Testis (tissue), 3 donors: ENCODE measurements around the gene POMT2. TPM values are rescaled to one million over a fixed set of nuclear protein-coding genes. Genes with fewer than 3 reads are reported as not detected.

Source experiments
- DNase-seq: peaks from one replicate; pipeline ENCODE4 v3.0.0-alpha.2; 2019
- H3K27ac ChIP-seq, 2 donors: fragments of 200-600 bp; sonication (generic); one replicate each; pipeline ENCODE4 v1.5.1; 2019
- H3K27me3 ChIP-seq: fragments of 200-600 bp; sonication (generic); one replicate; pipeline ENCODE4 v1.5.1; 2019
- H3K36me3 ChIP-seq: fragments of 200-600 bp; sonication (generic); one replicate; pipeline ENCODE4 v1.5.1; 2017; ENCODE audit warnings: low read depth; ENCODE audit errors: missing control alignments
- H3K4me1 ChIP-seq: fragments of 200-600 bp; sonication (generic); one replicate; pipeline ENCODE4 v1.5.1; 2019
- H3K4me3 ChIP-seq, 2 donors: fragments of 200-600 bp; sonication (generic); one replicate each; pipeline ENCODE4 v1.5.1; 2017 to 2019
- H3K9me3 ChIP-seq: fragments of 200-600 bp; sonication (generic); one replicate; pipeline ENCODE4 v1.5.1; 2017
- POLR2A ChIP-seq: fragments of 450-650 bp; IDR thresholded peaks from one replicate; pipeline ENCODE4 v1.6.1; 2017; ENCODE audit warnings: antibody characterized with exemption, mild to moderate bottlenecking, moderate library complexity
- WGBS, 2 donors: methylation state at CpG; one replicate each; pipeline ENCODE4 v1.1.5; 2018; 5-methylcytosine and 5-hydroxymethylcytosine counted together
- intact Hi-C: fragments of 100-400 bp; cut with DNase I; formaldehyde crosslinking; loops from one replicate; pipeline ENCODE4 v1.15.1; 2023; ENCODE audit warnings: low total_unique reads
- polyA plus RNA-seq: library from polyadenylated mRNA; stranded (reverse); fragments of 350-450 nt; fragmentation: Illumina TruSeq; extraction: RNeasy Lipid Tissue Mini Kit (QIAGEN cat#74804); gene quantifications from one replicate; pipeline ENCODE4 v1.2.3, GENCODE V29; 2014; ENCODE audit warnings: low read depth, low replicate concordance; ENCODE audit not compliant: insufficient read depth
- total RNA-seq, 2 donors: library from RNA; depleted of rRNA; stranded (reverse); fragments of >200 nt; gene quantifications; one replicate each; pipeline ENCODE4 v1.2.3, GENCODE V29; 2016
- TF ChIP-seq, protein P1 (sequence below), 3 experiments: fragments of 450-650 bp in 2 of 3; fragments of 200-600 bp in 1 of 3; sonication (generic) in 1 of 3; IDR thresholded peaks; one replicate each; pipeline ENCODE4 v1.5.1; 2016 to 2019; ENCODE audit warnings: antibody characterized with exemption in 3 of 3, mild to moderate bottlenecking in 2 of 3, moderate library complexity in 1 of 3

POMT2 gene
- total and polyA plus RNA-seq, 3 donors from 2014 or later = 108 to 162 (median 127) TPM

DNA sequence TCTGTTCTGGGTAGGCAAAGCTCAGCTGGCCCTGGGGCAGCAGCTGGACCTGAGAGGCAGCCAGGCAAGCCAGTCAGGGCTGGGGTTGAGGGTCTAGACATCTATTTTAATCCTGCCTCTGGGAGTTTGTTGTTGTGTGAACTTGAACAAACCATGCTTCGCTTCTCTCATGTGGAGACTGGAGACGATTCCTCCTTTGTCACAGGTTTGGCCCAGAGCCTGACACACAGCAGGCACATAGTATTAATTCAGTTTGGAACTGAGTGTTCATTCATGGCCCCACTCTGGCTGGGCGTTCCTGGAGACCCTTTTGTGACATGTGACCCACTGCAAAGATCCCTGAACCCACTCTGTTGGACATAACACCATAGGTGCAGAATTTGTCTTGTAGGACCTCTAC lies 89.0 kb downstream of the POMT2 start:
- 56 to 65% methylated on average over 3 of the region's 3 CpGs for WGBS, 2 donors

DNA sequence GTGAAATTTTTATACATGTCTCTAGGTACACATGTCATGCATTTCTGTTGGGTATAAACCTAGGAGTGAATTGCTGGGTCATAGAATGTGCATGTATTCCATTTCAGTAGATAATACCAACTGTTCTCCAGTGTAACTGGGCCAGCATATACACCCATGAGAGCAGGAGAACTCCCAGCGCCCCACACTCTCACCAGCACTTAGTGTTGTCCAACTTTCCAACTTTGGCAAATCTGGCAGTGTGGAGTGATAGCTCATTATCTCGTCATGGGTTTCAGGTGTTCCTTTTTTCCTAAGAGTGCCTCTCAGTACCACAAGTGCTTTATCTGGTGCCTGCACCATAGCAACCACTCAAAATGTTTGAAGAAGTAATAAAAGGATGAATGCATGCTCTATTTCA lies 89.8 kb downstream of the POMT2 start:
- intact Hi-C loops = no loop called here
- DNase-seq = no peak
- H3K27ac ChIP-seq = no peak overlapping the region
- TF ChIP-seq, protein P1, sequence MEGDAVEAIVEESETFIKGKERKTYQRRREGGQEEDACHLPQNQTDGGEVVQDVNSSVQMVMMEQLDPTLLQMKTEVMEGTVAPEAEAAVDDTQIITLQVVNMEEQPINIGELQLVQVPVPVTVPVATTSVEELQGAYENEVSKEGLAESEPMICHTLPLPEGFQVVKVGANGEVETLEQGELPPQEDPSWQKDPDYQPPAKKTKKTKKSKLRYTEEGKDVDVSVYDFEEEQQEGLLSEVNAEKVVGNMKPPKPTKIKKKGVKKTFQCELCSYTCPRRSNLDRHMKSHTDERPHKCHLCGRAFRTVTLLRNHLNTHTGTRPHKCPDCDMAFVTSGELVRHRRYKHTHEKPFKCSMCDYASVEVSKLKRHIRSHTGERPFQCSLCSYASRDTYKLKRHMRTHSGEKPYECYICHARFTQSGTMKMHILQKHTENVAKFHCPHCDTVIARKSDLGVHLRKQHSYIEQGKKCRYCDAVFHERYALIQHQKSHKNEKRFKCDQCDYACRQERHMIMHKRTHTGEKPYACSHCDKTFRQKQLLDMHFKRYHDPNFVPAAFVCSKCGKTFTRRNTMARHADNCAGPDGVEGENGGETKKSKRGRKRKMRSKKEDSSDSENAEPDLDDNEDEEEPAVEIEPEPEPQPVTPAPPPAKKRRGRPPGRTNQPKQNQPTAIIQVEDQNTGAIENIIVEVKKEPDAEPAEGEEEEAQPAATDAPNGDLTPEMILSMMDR (IDR thresholded peaks at IDR 0.05) = no peak
- TF ChIP-seq POLR2A = no peak
- no peaks in the 10 kb centered on the region for H3K27me3 ChIP-seq
- H3K9me3 ChIP-seq = no peaks in the 10 kb centered on the region
- H3K4me3 ChIP-seq = no peak overlapping the region
- no peaks in the 10 kb centered on the region for H3K4me1 ChIP-seq
- 93 to 100% methylated on average over 2 of the region's 2 CpGs for WGBS, 2 donors
- no peaks in the 10 kb centered on the region for H3K36me3 ChIP-seq

More for the DNA sequence above, 89.0 kb downstream of the POMT2 start:
- DNase-seq = no peak
- Histone ChIP-seq H3K4me1 (no peaks in the 10 kb centered on the region), H3K9me3 (no peaks in the 10 kb centered on the region), H3K4me3 (no peak overlapping the region), H3K36me3 (no peaks in the 10 kb centered on the region), H3K27ac (no peak overlapping the region), H3K27me3 (no peaks in the 10 kb centered on the region)
- intact Hi-C loops = no loop called here
- TF ChIP-seq, protein P1 (IDR thresholded peaks at IDR 0.05) = no peak
- TF ChIP-seq POLR2A = no peak

DNA sequence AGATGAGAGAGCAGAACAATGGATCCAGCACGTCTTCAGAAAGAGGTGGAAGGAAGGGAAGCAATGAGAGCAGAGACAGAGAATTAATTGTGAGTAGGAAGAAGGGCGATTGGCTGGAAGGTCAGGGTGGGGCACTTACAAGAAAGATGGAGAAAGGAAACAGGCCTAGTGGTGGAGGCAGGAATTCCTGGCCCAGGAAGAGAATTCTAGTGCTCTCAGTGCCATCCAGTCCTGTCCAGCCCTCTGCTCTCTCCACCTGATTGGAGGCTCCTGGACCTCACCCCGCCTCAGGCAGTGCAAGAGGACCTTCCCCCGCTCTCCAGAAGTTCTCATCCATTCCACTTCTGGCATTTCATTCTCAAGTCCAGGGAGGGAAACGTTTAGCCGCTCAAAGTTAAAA lies 92.6 kb downstream of the POMT2 start:
- intact Hi-C loops = no loop called here

DNA sequence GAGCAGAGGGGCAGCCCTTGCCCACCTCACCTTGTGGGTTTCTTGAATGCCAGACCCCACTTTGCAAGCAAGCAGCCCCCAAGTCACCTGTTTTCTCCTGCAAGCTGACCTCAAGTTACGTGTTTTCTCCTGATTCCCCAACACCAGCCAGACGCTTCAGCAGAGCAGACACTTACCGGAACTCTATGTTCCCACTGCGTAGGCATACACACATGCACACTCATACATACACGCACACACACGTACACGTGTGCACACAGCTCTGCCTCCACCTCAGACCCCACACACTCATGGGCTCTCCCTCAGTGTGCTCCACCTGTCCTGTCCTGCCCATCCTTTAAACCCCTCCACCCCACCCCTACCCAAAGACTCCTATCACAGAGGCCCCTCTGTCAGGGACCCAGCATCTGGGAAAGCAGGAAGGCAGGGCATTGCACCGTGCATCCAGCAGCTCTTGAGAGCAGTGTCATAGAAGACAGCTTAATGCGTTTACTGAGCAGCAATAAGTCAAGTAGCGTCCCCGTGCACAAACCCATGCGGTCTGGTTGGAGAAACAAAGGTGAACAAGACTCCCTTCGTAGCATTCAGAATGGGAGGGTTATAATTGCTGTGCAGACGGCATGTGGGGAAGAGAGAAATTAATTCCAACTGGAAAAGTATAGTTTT lies 94.7 kb downstream of the POMT2 start:
- no peaks in the 10 kb centered on the region for H3K36me3 ChIP-seq
- intact Hi-C loops = no loop called here
- no peak for DNase-seq
- no peaks in the 10 kb centered on the region for H3K4me1 ChIP-seq
- H3K27me3 ChIP-seq = no peaks in the 10 kb centered on the region
- no peak overlapping the region for H3K27ac ChIP-seq
- no peak overlapping the region for H3K4me3 ChIP-seq
- 70 to 87% methylated on average over 14 of the region's 14 CpGs for WGBS, 2 donors
- no peaks in the 10 kb centered on the region for H3K9me3 ChIP-seq
- TF ChIP-seq, protein P1 (IDR thresholded peaks at IDR 0.05) = no peak
- no peak for TF ChIP-seq POLR2A

More for the DNA sequence above, 92.6 kb downstream of the POMT2 start:
- H3K4me1 ChIP-seq = no peaks in the 10 kb centered on the region
- H3K4me3 ChIP-seq = no peak overlapping the region
- H3K9me3 ChIP-seq = no peaks in the 10 kb centered on the region
- no peaks in the 10 kb centered on the region for H3K36me3 ChIP-seq
- no peak overlapping the region for H3K27ac ChIP-seq
- no peak for TF ChIP-seq POLR2A
- TF ChIP-seq, protein P1 (IDR thresholded peaks at IDR 0.05) = no peak
- no peak for DNase-seq
- H3K27me3 ChIP-seq = no peaks in the 10 kb centered on the region
- whole genome bisulfite sequencing, 2 donors = 65 to 85% methylated on average over 6 of the region's 6 CpGs

DNA sequence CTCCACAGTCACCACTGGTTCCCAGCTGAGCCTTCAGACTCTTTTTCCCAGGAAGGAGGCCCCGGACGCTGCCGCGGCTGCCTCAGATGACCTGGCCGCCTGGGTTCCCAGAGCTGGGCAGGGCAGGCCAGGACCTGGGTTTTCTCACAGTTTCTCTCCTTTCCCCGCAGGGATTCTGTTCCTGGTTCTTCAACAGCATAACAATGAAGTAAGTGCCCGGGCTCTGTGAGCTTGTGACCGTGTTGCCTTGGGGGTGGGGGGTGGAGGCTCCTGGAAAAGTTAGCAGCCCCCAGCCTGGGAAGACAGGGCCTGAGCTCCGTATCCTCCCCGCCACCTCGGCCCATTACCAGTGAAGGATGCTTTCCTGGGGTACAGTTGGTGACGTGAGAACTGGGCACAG lies 95.4 kb downstream of the POMT2 start:
- H3K27ac ChIP-seq = no peak overlapping the region
- TF ChIP-seq, protein P1 (IDR thresholded peaks at IDR 0.05) = no peak
- TF ChIP-seq POLR2A = no peak
- H3K36me3 ChIP-seq = no peaks in the 10 kb centered on the region
- H3K27me3 ChIP-seq = no peaks in the 10 kb centered on the region
- no peak for DNase-seq
- no peak overlapping the region for H3K4me3 ChIP-seq
- 71% methylated on average over 12 of the region's 12 CpGs; no CpG with 5 or more reads in 1 of the 2 donors for WGBS, 2 donors
- H3K9me3 ChIP-seq = no peaks in the 10 kb centered on the region
- intact Hi-C loops = no loop called here
- no peaks in the 10 kb centered on the region for H3K4me1 ChIP-seq
